GM18858 (cell line): ENCODE measurements around the gene ACER1.
"Not testable (repeated sequence)": the region's sequence is repeated elsewhere in the genome, so short reads cannot be mapped to it uniquely, and the experiment has no call there.

Source experiments
- ATAC-seq: cut with Tn5 transposase; IDR thresholded peaks from one replicate; pipeline ENCODE4 v1.9.1; 2021; ENCODE audit not compliant: unreplicated experiment

The ACER1 gene

GRCh38 chr19:6297202-6297601 lies 36.2 kb downstream of the ACER1 start:
- no peak for ATAC-seq

GRCh38 chr19:6292006-6292405 lies 41.4 kb downstream of the ACER1 start:
- no peak for ATAC-seq

- no peak for ATAC-seq
Observed at GRCh38 chr19:6288737-6289136, 44.7 kb downstream of the ACER1 start.

GRCh38 chr19:6287269-6287885 lies 46.0 kb downstream of the ACER1 start:
- ATAC-seq = no peak

- ATAC-seq = no peak
Observed at GRCh38 chr19:6286676-6287075, 46.7 kb downstream of the ACER1 start.

GRCh38 chr19:6282393-6282792 lies 51.0 kb downstream of the ACER1 start:
- ATAC-seq = not testable (repeated sequence)

GRCh38 chr19:6279931-6280591 lies 53.4 kb downstream of the ACER1 start, which contains the start of gene MLLT1:
Gene MLLT1 (minus strand): TSS chr19:6279975. CDS start chr19:6279784, 191 bp downstream.
- peak; percentile 69 for ATAC-seq

- no peak for ATAC-seq
Observed at GRCh38 chr19:6279620-6279930, 53.8 kb downstream of the ACER1 start.

- ATAC-seq = no peak
Observed at GRCh38 chr19:6278740-6279619, 54.4 kb downstream of the ACER1 start.

GRCh38 chr19:6278051-6278450 lies 55.4 kb downstream of the ACER1 start:
- ATAC-seq = no peak

GRCh38 chr19:6276447-6276846 lies 57.0 kb downstream of the ACER1 start:
- ATAC-seq = no peak

GRCh38 chr19:6275170-6275744 lies 58.2 kb downstream of the ACER1 start:
- no peak for ATAC-seq

- ATAC-seq = no peak
Observed at GRCh38 chr19:6274756-6275155, 58.7 kb downstream of the ACER1 start.

GRCh38 chr19:6273701-6274601 lies 59.5 kb downstream of the ACER1 start:
- ATAC-seq = no peak

- no peak for ATAC-seq
Observed at GRCh38 chr19:6272913-6273600, 60.4 kb downstream of the ACER1 start.

- ATAC-seq = no peak
Observed at GRCh38 chr19:6272411-6272791, 61.0 kb downstream of the ACER1 start.

GRCh38 chr19:6271721-6272410 lies 61.5 kb downstream of the ACER1 start:
- no peak for ATAC-seq

- ATAC-seq = no peak
Observed at GRCh38 chr19:6271251-6271650, 62.2 kb downstream of the ACER1 start.

- no peak for ATAC-seq
Observed at GRCh38 chr19:6270822-6271221, 62.6 kb downstream of the ACER1 start.
